Stomach (tissue), 9 donors: ENCODE measurements around the gene COL6A3. TPM values are rescaled to one million over a fixed set of nuclear protein-coding genes. Genes with fewer than 3 reads are reported as not detected.

Source experiments
- DNase-seq, 2 donors: peaks; one replicate each; pipeline versions ENCODE4 v3.0.0 to v3.0.0-alpha.2; 2013 to 2019
- H3K27ac ChIP-seq, 5 donors: fragments of 200-600 bp in 4 of 5; sonication (generic) in 4 of 5; one replicate each; pipeline ENCODE4 v1.5.1; 2013 to 2019; ENCODE audit warnings: mild to moderate bottlenecking in 1 of 5, moderate library complexity in 1 of 5
- H3K27me3 ChIP-seq, 3 donors: fragments of 200-600 bp; sonication (generic); one replicate each; pipeline ENCODE4 v1.5.1; 2017 to 2019; ENCODE audit warnings: mixed run types in 1 of 3
- H3K36me3 ChIP-seq, 4 donors: fragments of 200-600 bp; sonication (generic); 1 replicate in 3 of 4; 2 replicates in 1 of 4; pipeline ENCODE4 v1.5.1; 2016 to 2019
- H3K4me1 ChIP-seq, 4 donors: fragments of 200-600 bp; sonication (generic); one replicate each; pipeline ENCODE4 v1.5.1; 2016 to 2019
- H3K4me3 ChIP-seq, 4 donors: fragments of 200-600 bp; sonication (generic) in 3 of 4; one replicate each; pipeline ENCODE4 v1.5.1; 2016 to 2019; ENCODE audit warnings: mild to moderate bottlenecking in 1 of 4
- H3K9me3 ChIP-seq, 4 donors: fragments of 200-600 bp; sonication (generic); one replicate each; pipeline ENCODE4 v1.5.1; 2016 to 2019
- CTCF ChIP-seq, 7 experiments: fragments of 450-650 bp in 4 of 7; fragments of 200-600 bp in 3 of 7; sonication (generic) in 3 of 7; IDR thresholded peaks; one replicate each; pipeline ENCODE4 v1.5.1; 2016 to 2019; ENCODE audit warnings: antibody characterized with exemption in 7 of 7, control low read depth in 2 of 7, mild to moderate bottlenecking in 1 of 7
- EP300 ChIP-seq: sonication (generic); formaldehyde crosslinking; IDR thresholded peaks from one replicate; pipeline ENCODE4 v1.6.1; 2017; ENCODE audit warnings: antibody characterized with exemption
- POLR2A ChIP-seq, 4 donors: fragments of 450-650 bp; IDR thresholded peaks; one replicate each; pipeline ENCODE4 v1.6.1; 2016; ENCODE audit warnings: antibody characterized with exemption in 4 of 4, control low read depth in 2 of 4, mild to moderate bottlenecking in 1 of 4, moderate library complexity in 1 of 4
- POLR2AphosphoS5 ChIP-seq, 3 donors: sonication (generic); formaldehyde crosslinking; IDR thresholded peaks; one replicate each; pipeline ENCODE4 v1.6.1; 2016; ENCODE audit warnings: antibody characterized with exemption in 3 of 3
- WGBS, 5 donors: extraction: QIAGEN DNeasy Blood & Tissue Kit in 3 of 5; methylation state at CpG; one replicate each; pipeline versions ENCODE4 v1.1.5 to v1.1.7; 2013 to 2018; 5-methylcytosine and 5-hydroxymethylcytosine counted together
- intact Hi-C: fragments of 100-400 bp; cut with DNase I; formaldehyde crosslinking; loops from one replicate; pipeline ENCODE4 v1.15.1; 2023; ENCODE audit warnings: low total_unique reads
- polyA plus RNA-seq, 3 donors: library from polyadenylated mRNA; stranded (reverse); fragments of 200-250 nt; gene quantifications; one replicate each; pipeline ENCODE4 v1.2.3, GENCODE V29; 2013
- total RNA-seq, 5 donors: library from RNA; depleted of rRNA; stranded (reverse); fragments of >200 nt; gene quantifications; one replicate each; pipeline versions ENCODE4 v1.1.0 to v1.2.3, GENCODE V29; 2014 to 2016
- donor health status: healthy with polysubstance abuse.
- donor health status: Bipolar disorder and iron deficiency.
- donor health status: healthy.

Gene COL6A3
- total and polyA plus RNA-seq, 8 donors: 9.3 to 411 (median 105) TPM

DNA sequence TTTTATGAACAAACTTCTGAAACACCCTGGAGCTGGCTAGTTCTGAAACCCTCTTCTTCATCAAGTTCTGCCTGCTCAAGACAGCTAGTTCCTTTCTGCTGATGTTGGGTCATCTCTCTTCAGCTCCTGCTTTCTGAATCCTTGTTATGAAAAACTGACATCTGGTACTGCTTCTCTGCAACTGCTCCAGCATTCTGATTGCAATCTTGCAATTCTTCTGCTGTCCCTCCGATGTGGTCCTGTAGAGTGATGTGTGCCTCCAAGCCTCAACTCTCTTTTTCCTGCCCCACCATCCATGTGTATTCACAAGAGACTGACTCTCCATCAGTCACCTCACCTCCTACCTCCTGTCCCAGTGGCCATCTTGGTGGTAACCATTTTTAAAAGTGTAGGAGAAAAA, 21.8 kb downstream of the COL6A3 start:
- H3K9me3 ChIP-seq: no peaks in the 10 kb centered on the region
- H3K4me1 ChIP-seq: peaks cover 0 to 19% (median 2%) of the 10 kb centered on the region in 4 donors
- 81 to 96% (median 90%) methylated on average over 1 of the region's 1 CpG for WGBS, 5 donors
- peaks cover 11 to 22% (median 19%) of the 10 kb centered on the region in 4 donors for H3K36me3 ChIP-seq
- intact Hi-C loops: no loop called here
- H3K27ac ChIP-seq: peak overlapping the region in 1 of 5 donors; percentile 38
- H3K4me3 ChIP-seq: no peak overlapping the region
- no peak for TF ChIP-seq EP300
- no peak for TF ChIP-seq CTCF (IDR thresholded peaks at IDR 0.05)
- TF ChIP-seq POLR2A (IDR thresholded peaks at IDR 0.05): no peak
- TF ChIP-seq POLR2AphosphoS5 (IDR thresholded peaks at IDR 0.05): no peak
- DNase-seq: no peak
- peaks cover 0 to 10% (median 0%) of the 10 kb centered on the region in 3 donors for H3K27me3 ChIP-seq

DNA sequence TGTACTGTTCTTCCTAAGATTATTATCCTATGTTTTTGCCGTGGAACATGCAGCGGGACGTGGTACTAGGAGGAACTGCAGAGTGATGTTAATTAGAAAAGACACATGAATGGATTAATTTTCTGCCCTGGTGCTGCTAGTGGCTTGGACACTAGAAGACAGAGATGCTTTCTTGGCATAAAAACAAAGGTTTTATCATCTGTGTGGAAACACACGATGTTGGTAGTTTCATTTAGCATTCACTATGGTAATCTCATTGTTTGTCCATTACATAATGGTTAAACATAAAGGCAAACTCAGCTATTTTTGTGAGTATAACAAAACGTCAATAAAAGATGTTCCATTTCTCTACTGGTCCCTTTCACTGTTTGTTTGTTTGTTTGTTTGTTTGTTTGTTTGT, 22.8 kb downstream of the COL6A3 start:
- no peak for DNase-seq
- TF ChIP-seq CTCF (IDR thresholded peaks at IDR 0.05) (no peak), EP300 (no peak), POLR2A (IDR thresholded peaks at IDR 0.05) (no peak), POLR2AphosphoS5 (IDR thresholded peaks at IDR 0.05) (no peak)
- Histone ChIP-seq H3K4me1 (peaks cover 0 to 19% (median 2%) of the 10 kb centered on the region in 4 donors), H3K9me3 (no peaks in the 10 kb centered on the region), H3K27ac (peak overlapping the region in 1 of 5 donors; percentile 38), H3K36me3 (peaks cover 11 to 30% (median 21%) of the 10 kb centered on the region in 4 donors), H3K4me3 (no peak overlapping the region), H3K27me3 (peaks cover 0 to 10% (median 0%) of the 10 kb centered on the region in 3 donors)
- 58 to 70% (median 68%) methylated on average over 5 of the region's 5 CpGs for WGBS, 5 donors
- intact Hi-C loops: no loop called here

- peak in 1 of 2 donors; percentile 28 for DNase-seq
- TF ChIP-seq POLR2A (IDR thresholded peaks at IDR 0.05) (no peak), POLR2AphosphoS5 (IDR thresholded peaks at IDR 0.05) (no peak), EP300 (no peak), CTCF (IDR thresholded peaks at IDR 0.05) (no peak)
- H3K27ac ChIP-seq: peak overlapping the region in 1 of 5 donors; percentile 38
- H3K9me3 ChIP-seq: no peaks in the 10 kb centered on the region
- WGBS, 5 donors: 54 to 69% (median 60%) methylated on average over 2 of the region's 2 CpGs
- no peak overlapping the region for H3K4me3 ChIP-seq
- peaks cover 0 to 10% (median 0%) of the 10 kb centered on the region in 3 donors for H3K27me3 ChIP-seq
- intact Hi-C loops: no loop called here
- H3K4me1 ChIP-seq: peaks cover 0 to 19% (median 2%) of the 10 kb centered on the region in 4 donors
- H3K36me3 ChIP-seq: peaks cover 8 to 24% (median 19%) of the 10 kb centered on the region in 4 donors
Measured at GRCh38 chr2:237390235-237390634, 23.7 kb downstream of the COL6A3 start.

DNA sequence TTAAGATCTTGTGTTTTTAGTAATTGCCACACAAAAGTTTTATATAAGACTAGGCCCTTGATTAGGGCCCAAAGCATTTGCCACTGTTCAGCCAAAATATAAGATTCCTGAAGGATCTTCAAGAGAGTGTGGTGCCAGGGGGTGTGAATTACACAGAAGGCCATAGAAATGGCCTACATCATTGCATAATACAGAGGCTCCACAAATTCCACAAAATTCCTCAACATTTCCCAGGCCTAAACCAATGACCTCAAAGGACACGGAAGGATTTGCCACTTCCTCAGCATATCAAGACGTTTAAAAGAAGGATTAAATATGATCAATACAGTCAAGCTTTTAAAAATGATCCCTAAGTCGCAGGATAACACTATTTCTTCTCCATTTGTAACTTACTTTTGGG, 24.1 kb downstream of the COL6A3 start:
- peaks cover 0 to 19% (median 2%) of the 10 kb centered on the region in 4 donors for H3K4me1 ChIP-seq

More for the DNA sequence above, 24.1 kb downstream of the COL6A3 start:
- no peak overlapping the region for H3K4me3 ChIP-seq
- peaks cover 8 to 22% (median 17%) of the 10 kb centered on the region in 4 donors for H3K36me3 ChIP-seq
- no peak for DNase-seq
- H3K9me3 ChIP-seq: no peaks in the 10 kb centered on the region
- H3K27ac ChIP-seq: peak overlapping the region in 1 of 5 donors; percentile 38
- H3K27me3 ChIP-seq: peaks cover 0 to 10% (median 0%) of the 10 kb centered on the region in 3 donors
- WGBS, 5 donors: 63 to 78% (median 77%) methylated on average over 3 of the region's 3 CpGs
- TF ChIP-seq EP300: no peak
- no peak for TF ChIP-seq POLR2AphosphoS5 (IDR thresholded peaks at IDR 0.05)
- TF ChIP-seq CTCF (IDR thresholded peaks at IDR 0.05): no peak
- TF ChIP-seq POLR2A (IDR thresholded peaks at IDR 0.05): no peak
- intact Hi-C loops: no loop called here
